ENCODE measurements around the gene ANGPTL7. TPM values are rescaled to one million over a fixed set of nuclear protein-coding genes. Genes with fewer than 3 reads are reported as not detected.

Gene ANGPTL7
- total RNA-seq, 1 donor from 2014 or later, result 8.6 TPM

DNA sequence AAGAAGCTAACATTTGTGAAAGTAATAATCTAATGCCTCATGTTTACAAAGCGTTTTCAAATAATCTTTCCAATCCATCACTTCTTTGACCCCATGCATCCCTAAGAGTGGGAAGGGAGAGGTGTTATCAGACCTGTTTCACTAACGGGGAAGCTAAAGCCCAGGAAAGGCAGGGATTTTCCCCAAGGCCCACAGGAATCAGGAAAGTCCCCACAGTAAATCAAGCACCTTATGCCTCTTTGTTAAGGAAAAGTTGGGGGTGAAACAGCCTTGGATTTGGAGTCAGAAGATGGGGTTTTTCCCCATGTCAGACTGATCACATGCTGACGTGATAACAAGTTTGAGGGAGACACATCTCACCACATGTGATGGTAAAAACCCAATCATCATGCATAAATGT lies 20.0 kb upstream of the ANGPTL7 start:
- intact Hi-C loops (cut with DNase I), result no loop called here
- DNase-seq (ENCODE audit: extremely low spot score in 2 of 2), result no peak

DNA sequence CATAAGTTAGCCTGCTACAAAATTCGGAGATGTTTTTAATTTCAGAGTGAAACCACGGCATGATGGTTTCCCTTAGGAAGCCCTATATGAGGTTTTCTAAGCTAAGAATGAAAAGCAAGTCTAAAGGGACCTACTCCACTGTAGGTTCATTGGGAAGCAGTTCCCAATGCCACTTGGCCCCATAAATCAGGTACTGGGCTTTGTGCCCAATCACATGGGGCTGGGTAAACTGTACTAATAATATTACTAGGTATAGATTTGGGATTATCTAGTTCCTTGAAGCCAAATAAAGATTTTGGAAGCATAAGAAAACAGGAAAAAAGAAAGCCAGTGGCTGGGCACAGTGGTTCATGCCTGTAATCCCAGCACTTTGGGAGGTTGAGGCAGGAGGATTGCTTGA lies 19.1 kb upstream of the ANGPTL7 start:
- H3K36me3 ChIP-seq, result no peaks in the 10 kb centered on the region
- no peak for TF ChIP-seq POLR2A (IDR thresholded peaks at IDR 0.05)
- TF ChIP-seq POLR2AphosphoS5 (IDR thresholded peaks at IDR 0.05; ENCODE audit: insufficient read depth in 1 of 2, low read depth in 1 of 2), result no peak
- no peak overlapping the region for H3K4me3 ChIP-seq
- intact Hi-C loops (cut with DNase I), result no loop called here
- no peak overlapping the region for H3K27ac ChIP-seq
- H3K27me3 ChIP-seq, result no peaks in the 10 kb centered on the region
- H3K9me3 ChIP-seq, result no peaks in the 10 kb centered on the region
- DNase-seq (ENCODE audit: extremely low spot score in 2 of 2), result no peak
- H3K4me1 ChIP-seq, result no peaks in the 10 kb centered on the region

More for the DNA sequence above, 20.0 kb upstream of the ANGPTL7 start:
- H3K27ac ChIP-seq, result no peak overlapping the region
- TF ChIP-seq POLR2AphosphoS5 (IDR thresholded peaks at IDR 0.05; ENCODE audit: insufficient read depth in 1 of 2, low read depth in 1 of 2) (no peak), POLR2A (IDR thresholded peaks at IDR 0.05) (no peak)
- TF ChIP-seq, protein P1, sequence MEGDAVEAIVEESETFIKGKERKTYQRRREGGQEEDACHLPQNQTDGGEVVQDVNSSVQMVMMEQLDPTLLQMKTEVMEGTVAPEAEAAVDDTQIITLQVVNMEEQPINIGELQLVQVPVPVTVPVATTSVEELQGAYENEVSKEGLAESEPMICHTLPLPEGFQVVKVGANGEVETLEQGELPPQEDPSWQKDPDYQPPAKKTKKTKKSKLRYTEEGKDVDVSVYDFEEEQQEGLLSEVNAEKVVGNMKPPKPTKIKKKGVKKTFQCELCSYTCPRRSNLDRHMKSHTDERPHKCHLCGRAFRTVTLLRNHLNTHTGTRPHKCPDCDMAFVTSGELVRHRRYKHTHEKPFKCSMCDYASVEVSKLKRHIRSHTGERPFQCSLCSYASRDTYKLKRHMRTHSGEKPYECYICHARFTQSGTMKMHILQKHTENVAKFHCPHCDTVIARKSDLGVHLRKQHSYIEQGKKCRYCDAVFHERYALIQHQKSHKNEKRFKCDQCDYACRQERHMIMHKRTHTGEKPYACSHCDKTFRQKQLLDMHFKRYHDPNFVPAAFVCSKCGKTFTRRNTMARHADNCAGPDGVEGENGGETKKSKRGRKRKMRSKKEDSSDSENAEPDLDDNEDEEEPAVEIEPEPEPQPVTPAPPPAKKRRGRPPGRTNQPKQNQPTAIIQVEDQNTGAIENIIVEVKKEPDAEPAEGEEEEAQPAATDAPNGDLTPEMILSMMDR (IDR thresholded peaks at IDR 0.05), result no peak
- no peak overlapping the region for H3K4me3 ChIP-seq
- H3K9me3 ChIP-seq, result no peaks in the 10 kb centered on the region
- no peaks in the 10 kb centered on the region for H3K27me3 ChIP-seq
- no peaks in the 10 kb centered on the region for H3K4me1 ChIP-seq
- H3K36me3 ChIP-seq, result no peaks in the 10 kb centered on the region

DNA sequence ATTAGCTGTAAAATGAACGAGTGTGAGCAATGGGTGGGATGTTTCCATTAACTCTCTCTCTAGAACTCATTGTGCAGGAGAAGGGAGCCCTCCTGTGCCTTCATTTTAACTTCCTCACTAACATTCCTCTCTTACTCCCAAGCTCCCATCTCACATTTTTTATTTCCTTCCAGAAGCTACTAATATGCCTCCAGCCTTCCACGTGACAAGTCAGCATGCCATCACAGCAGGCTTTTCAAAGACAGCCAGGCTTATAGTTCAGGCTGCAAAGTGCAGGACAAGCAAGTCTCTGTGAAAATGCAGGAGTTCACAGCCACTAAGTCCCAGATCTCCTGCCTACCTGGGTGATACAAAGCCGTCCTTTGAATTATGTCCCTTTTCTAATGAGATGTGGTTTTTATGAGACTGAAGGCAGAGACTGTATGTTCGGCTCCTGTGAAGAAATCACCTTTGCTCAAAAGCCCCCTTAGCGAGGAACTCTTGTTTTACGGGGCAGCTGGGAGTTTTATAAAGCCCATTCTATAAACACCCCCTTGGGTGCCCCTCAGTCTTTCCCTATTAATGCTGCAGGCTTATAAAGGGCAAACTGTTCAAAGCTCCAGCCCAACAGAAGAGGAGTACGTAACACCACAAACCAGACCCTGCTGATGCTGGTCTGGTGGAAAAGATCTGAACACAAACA lies 14.8 kb upstream of the ANGPTL7 start:
- no peaks in the 10 kb centered on the region for H3K27me3 ChIP-seq
- no peak for DNase-seq (ENCODE audit: extremely low spot score in 2 of 2)
- no peak overlapping the region for H3K27ac ChIP-seq
- intact Hi-C loops (cut with DNase I), result no loop called here
- H3K4me1 ChIP-seq, result peaks cover 16% of the 10 kb centered on the region
- no peak overlapping the region for H3K4me3 ChIP-seq
- H3K36me3 ChIP-seq, result no peaks in the 10 kb centered on the region
- TF ChIP-seq POLR2A (IDR thresholded peaks at IDR 0.05) (no peak), POLR2AphosphoS5 (IDR thresholded peaks at IDR 0.05; ENCODE audit: insufficient read depth in 1 of 2, low read depth in 1 of 2) (no peak)
- TF ChIP-seq, protein P1 (IDR thresholded peaks at IDR 0.05), result no peak
- H3K9me3 ChIP-seq, result no peaks in the 10 kb centered on the region

DNA sequence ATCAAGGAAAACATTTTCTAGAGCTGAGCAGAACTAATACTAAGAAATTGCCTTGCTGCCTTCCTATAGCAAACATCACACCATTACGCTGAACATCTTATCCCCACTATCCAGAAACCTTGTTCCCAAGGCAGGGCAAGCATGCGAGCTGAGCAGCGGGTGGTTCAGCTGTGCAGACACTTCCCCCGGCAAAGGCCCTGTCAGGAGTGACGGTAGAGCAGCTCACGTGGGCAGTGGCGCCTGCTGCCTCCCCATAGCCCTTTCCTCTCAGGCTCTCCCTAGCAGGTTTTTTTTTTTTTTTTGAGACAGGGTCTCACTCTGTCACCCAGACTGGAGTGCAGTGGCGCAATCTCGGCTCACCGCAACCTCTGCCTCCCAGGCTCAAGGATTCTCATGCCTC lies 13.7 kb upstream of the ANGPTL7 start:
- DNase-seq (ENCODE audit: extremely low spot score in 2 of 2), result no peak
- TF ChIP-seq POLR2A (IDR thresholded peaks at IDR 0.05), result no peak
- intact Hi-C loops (cut with DNase I), result no loop called here
- H3K36me3 ChIP-seq, result no peaks in the 10 kb centered on the region
- no peaks in the 10 kb centered on the region for H3K9me3 ChIP-seq
- peaks cover 26% of the 10 kb centered on the region for H3K4me1 ChIP-seq
- H3K27ac ChIP-seq, result no peak overlapping the region
- no peaks in the 10 kb centered on the region for H3K27me3 ChIP-seq
- H3K4me3 ChIP-seq, result no peak overlapping the region

DNA sequence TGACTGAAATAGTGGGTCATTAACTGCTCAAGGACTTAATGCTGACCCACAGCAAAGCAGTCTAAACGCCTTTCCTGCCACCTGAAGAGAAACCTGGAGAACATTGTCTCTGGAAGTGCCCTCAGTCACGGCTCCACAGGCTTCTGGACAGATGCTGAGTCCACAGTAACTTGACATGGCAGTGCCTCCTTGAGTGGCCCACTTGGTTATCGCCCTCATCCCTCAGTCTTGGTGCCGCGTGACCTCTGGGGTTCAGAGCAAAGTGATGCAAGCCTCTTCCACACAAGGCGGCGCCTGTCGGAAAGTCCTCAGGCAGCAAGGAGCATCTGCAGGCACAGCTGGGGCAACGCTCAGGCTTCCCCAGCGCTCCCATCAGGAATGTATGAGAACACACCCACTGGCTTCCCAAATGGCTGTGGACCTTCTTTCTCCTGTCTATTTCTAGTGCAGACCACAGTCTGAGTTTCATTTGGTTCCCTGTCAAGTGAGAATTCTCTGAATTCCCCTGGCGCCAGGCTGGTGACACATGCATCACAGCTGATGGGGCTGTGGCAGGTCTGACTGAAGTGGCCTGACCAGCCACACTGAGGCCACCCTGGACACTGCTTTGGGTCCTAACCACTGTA lies 13.0 kb upstream of the ANGPTL7 start:
- Histone ChIP-seq H3K27me3 (no peaks in the 10 kb centered on the region), H3K4me1 (peaks cover 32% of the 10 kb centered on the region), H3K36me3 (no peaks in the 10 kb centered on the region), H3K4me3 (no peak overlapping the region), H3K27ac (no peak overlapping the region), H3K9me3 (no peaks in the 10 kb centered on the region)
- intact Hi-C loops (cut with DNase I), result no loop called here
- no peak for DNase-seq (ENCODE audit: extremely low spot score in 2 of 2)
- TF ChIP-seq POLR2A (IDR thresholded peaks at IDR 0.05) (no peak), POLR2AphosphoS5 (IDR thresholded peaks at IDR 0.05; ENCODE audit: insufficient read depth in 1 of 2, low read depth in 1 of 2) (no peak)
- TF ChIP-seq, protein P1 (IDR thresholded peaks at IDR 0.05), result no peak

Measured in vagina (tissue), 2 donors.